ENCODE data around the gene ILF3.

The ILF3 gene

DNA sequence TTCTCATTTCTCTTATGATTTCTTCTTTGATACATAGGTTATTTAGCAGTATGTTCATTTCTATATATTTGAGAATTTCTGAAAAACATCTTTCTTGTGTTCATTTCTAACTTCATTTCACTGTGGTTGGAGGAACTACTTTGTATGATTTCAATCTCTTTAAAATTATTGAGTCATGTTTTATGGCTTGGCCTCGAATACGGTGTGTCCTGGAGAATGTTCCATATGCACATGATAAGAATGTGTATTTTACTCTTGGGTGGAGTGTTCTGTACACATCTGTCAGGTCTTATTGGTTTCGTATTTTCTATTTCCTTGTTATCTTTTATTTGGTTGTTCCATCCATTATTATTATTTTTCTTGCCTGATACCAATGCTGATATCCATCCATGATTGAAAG, 86.7 kb downstream of the ILF3 start:
- DNase-seq: no peak

Data from fibroblast of skin of right quadriceps (primary cell).